NCI-H2196 treated with DMSO at 0.1 percent for 48 hours (cell line): ENCODE data around the gene RGP1.

ENCODE experiments used
- DNase-seq: peaks from one replicate; lab custom pipeline; 2025; ENCODE audit not compliant: unreplicated experiment; lab: John Stamatoyannopoulos, UW

The RGP1 gene

DNA sequence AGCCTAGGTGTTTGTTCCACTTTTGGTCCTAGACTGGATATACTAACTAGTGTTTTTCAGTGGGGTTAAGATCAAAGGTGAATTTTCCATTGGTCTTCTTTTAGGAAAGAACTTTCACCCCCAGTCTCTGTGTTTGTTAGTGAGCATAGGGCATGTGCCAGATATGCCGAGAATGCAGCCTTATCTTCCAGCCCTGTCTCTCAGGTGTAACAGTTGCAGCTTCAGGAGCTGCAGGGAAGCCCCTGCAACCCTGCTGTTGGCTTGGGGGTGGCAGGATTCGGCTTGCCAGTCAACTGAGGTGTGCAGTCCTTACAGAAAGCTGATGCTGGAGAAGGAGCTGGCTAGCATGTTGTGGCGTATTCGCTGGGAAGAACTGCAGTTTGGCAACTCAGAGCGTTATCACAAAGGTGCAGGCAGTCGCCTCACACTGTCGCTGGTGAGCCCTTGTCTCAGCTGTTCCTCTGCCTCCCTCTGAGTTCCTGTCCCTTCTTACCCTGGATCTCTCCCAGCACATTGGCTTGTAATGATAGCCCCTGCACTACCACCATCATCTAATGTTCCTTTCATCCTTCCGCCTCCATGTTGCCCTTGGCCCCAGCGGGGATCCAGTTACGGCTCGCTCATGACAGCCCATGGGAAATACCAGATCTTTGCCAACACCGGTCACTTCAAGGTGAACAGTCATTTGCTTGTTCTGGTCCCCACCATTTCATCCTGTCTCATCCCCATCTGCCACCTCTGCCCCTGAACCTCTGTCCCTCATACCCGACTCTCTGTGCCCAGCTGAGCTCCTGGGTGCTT, 52.4 kb downstream of the RGP1 start:
- no peak for DNase-seq

DNA sequence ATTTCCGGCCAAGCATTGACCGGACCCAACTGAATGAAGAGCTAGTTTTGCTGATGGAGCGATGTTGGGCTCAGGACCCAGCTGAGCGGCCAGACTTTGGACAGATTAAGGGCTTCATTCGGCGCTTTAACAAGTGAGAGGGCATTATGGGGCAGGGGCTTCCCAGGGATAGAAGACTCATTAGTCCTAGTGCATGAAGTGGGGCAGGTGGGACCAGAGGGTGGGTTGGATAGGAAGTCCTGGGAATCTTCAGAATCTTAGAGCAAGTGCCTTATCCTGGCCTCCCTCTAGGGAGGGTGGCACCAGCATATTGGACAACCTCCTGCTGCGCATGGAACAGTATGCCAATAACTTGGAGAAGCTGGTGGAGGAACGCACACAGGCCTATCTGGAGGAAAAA, 57.0 kb downstream of the RGP1 start:
- no peak for DNase-seq
